D721Med (cell line): ENCODE measurements around the gene ITGA8.
A peak's percentile ranks its signal among the peaks of the same experiment; 100 is the strongest.
"Not testable (repeated sequence)": the region's sequence is repeated elsewhere in the genome, so short reads cannot be mapped to it uniquely, and the experiment has no call there.

Source experiments
- DNase-seq: peaks from one replicate; pipeline ENCODE4 v3.0.0; 2011; ENCODE audit warnings: low spot score; ENCODE audit not compliant: insufficient read length
- FAIRE-seq: peaks from 2 replicates; lab custom pipeline; 2011; peaks lifted over from hg19 to GRCh38; lab: Jason Lieb, UNC
- CTCF ChIP-seq: IDR thresholded peaks from 2 replicates; pipeline ENCODE4 v1.5.1; 2012; ENCODE audit warnings: mild to moderate bottlenecking, control low read depth; ENCODE audit not compliant: insufficient read depth; ENCODE audit errors: missing control alignments

ITGA8 gene

GRCh38 chr10:15719899-15720634, at the start of gene ITGA8:
TSS of gene ITGA8 (minus strand) at chr10:15719922. CDS start at chr10:15719771, 151 bp downstream.
- FAIRE-seq, result peak; percentile 63
- DNase-seq, result no peak
- peak; percentile 16 for TF ChIP-seq CTCF

DNA sequence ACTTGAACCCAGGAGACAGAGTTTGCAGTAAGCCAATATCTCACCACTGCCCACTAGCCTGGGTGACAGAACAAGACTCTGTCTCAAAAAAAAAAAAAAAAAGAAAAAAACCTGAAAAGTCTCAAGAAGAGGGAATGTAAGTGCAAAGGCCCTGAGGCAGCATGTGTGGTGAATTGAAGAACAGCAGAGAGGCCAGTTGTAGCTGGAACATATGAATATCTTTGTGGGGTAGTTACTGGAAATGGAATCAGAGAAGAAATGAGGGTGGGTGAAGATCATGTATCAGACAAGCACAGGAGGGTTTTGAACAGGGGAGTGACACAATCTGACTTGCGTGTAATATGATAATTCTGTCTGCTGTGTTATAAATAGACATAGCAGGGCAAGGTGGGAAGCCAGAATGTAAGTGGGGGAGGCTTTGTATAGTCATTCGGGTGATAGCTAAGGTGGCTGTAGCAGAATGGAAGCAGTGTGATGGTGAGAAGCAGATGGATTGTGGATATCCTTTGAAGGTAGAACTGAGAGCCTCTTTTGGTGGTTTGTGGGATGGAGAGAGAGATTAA, 45.3 kb upstream of the ITGA8 start:
- TF ChIP-seq CTCF, result no peak
- no peak for FAIRE-seq
- DNase-seq, result no peak

DNA sequence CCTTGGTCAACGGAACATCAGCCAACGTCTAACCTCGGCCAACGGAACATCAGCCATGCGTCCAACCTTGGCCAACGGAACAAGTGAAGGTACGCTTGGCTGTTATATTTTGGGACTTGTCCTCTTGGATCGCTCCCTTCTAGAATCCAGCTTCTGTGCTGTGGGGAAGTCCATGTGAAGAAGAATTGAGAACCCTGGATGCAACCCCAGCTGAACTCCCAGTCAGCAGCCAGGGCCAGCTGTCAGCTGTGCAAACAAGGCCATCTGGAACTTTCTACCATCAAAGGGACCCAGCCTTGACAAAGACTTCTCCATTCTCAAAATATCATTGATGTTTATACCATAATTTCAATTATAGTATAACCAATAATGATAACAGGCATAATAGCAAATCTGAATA, 43.3 kb upstream of the ITGA8 start:
- DNase-seq (no peak), FAIRE-seq (no peak)
- no peak for TF ChIP-seq CTCF

GRCh38 chr10:15762239-15762638, 42.5 kb upstream of the ITGA8 start:
- not testable (repeated sequence) for FAIRE-seq, DNase-seq

DNA sequence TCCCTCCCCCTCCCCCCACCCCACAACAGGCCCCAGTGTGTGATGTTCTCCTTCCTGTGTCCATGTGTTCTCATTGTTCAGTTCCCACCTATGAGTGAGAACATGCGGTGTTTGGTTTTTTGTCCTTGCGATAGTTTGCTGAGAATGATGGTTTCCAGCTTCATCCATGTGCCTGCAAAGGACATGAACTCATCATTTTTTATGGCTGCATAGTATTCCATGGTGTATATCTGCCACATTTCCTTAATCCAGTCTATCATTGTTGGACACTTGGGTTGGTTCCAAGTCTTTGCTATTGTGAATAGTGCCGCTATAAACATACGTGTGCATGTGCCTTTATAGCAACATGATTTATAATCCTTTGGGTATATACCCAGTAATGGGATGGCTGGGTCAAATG, 41.5 kb upstream of the ITGA8 start:
- DNase-seq, FAIRE-seq: not testable (repeated sequence)

DNA sequence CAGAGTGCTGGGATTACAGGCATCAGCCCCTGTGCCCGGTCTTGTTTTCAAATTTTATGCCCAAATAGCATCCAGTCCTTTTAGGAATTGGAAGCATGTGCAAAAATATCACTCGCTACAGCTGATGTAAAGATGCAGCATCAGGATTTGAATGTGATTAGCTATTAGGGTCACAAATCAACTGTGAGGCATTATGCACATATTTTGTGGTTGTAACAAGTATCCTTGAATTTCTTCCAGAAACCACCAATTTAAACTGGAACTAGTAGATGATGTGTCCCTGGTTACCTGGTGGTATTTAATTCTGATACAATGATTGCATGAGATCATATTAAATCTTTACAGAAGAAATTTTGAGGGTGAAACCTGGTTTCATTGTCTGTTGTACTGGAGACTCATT, 41.0 kb upstream of the ITGA8 start:
- no peak for FAIRE-seq
- TF ChIP-seq CTCF, result no peak
- DNase-seq, result no peak

DNA sequence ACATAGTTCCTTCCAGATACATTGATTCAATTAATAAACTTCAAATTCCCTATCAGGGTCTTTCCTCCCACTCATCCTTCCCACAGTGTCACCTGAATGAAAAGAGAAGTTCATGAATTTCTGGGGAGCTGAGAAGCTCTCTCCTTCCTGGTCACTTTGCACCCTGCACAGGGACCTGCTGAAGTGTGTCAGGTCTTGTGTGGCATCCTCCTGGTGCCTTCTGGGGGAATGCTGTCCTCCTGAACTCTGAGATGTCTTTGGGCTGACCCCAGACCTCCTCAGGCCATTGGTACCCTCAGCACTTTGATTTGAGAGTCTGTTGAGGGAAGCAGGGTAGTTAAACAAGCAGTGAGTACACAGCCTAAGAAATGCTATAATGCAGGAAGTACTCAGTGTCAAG, 39.5 kb upstream of the ITGA8 start:
- no peak for FAIRE-seq

More for the DNA sequence above, 39.5 kb upstream of the ITGA8 start:
- DNase-seq, result no peak
- TF ChIP-seq CTCF, result no peak
